ENCODE results near the gene FOXK2. TPM values are rescaled to one million over a fixed set of nuclear protein-coding genes. Genes with fewer than 3 reads are reported as not detected.

The FOXK2 gene
- 10 to 100 TPM; 59.4 to 67.2 TPM for total RNA-seq

- H3K9me3 Mint-ChIP-seq = no peaks in the 10 kb centered on the region
- no peaks in the 10 kb centered on the region for H3K27me3 Mint-ChIP-seq
- H3K27ac Mint-ChIP-seq = peak within 1 kb of the TSS; percentile 77
- H3K36me3 Mint-ChIP-seq = peaks cover 16% of the 10 kb centered on the region
- H3K4me1 Mint-ChIP-seq = peaks cover 18% of the 10 kb centered on the region
- peak; percentile 99 for DNase-seq
- H3K4me3 Mint-ChIP-seq = peak within 1 kb of the TSS; percentile 85
These were observed at the start of gene FOXK2 for GRCh38 chr17:82518826-82519810. TSS of gene FOXK2 (plus strand) at chr17:82519732. CDS start at chr17:82519889, 157 bp downstream.

GRCh38 chr17:82470065-82470464, 49.5 kb upstream of the FOXK2 start:
- H3K27ac Mint-ChIP-seq = no peak overlapping the region
- peaks cover 18% of the 10 kb centered on the region for H3K36me3 Mint-ChIP-seq
- no peaks in the 10 kb centered on the region for H3K27me3 Mint-ChIP-seq
- H3K9me3 Mint-ChIP-seq = no peaks in the 10 kb centered on the region
- H3K4me3 Mint-ChIP-seq = no peak overlapping the region
- DNase-seq = no peak
- H3K4me1 Mint-ChIP-seq = peaks cover under 1% of the 10 kb centered on the region

- Mint-ChIP-seq H3K4me1 (no peaks in the 10 kb centered on the region), H3K9me3 (no peaks in the 10 kb centered on the region), H3K27ac (no peak overlapping the region), H3K27me3 (no peaks in the 10 kb centered on the region), H3K36me3 (peaks cover 11% of the 10 kb centered on the region), H3K4me3 (no peak overlapping the region)
- no peak for DNase-seq
These were observed 45.1 kb upstream of the FOXK2 start for GRCh38 chr17:82474223-82475010.

- H3K4me1 Mint-ChIP-seq = no peaks in the 10 kb centered on the region
- no peaks in the 10 kb centered on the region for H3K27me3 Mint-ChIP-seq
- H3K36me3 Mint-ChIP-seq = peaks cover 8% of the 10 kb centered on the region
- H3K9me3 Mint-ChIP-seq = no peaks in the 10 kb centered on the region
- H3K4me3 Mint-ChIP-seq = no peak overlapping the region
- DNase-seq = no peak
- no peak overlapping the region for H3K27ac Mint-ChIP-seq
These were observed 44.1 kb upstream of the FOXK2 start for GRCh38 chr17:82475458-82475857.

GRCh38 chr17:82477934-82478333, 41.6 kb upstream of the FOXK2 start:
- DNase-seq = no peak
- H3K4me1 Mint-ChIP-seq = no peaks in the 10 kb centered on the region
- no peaks in the 10 kb centered on the region for H3K27me3 Mint-ChIP-seq
- H3K9me3 Mint-ChIP-seq = no peaks in the 10 kb centered on the region
- H3K4me3 Mint-ChIP-seq = no peak overlapping the region
- H3K36me3 Mint-ChIP-seq = peaks cover 2% of the 10 kb centered on the region
- no peak overlapping the region for H3K27ac Mint-ChIP-seq

GRCh38 chr17:82479602-82480001, 39.9 kb upstream of the FOXK2 start:
- DNase-seq = no peak
- no peaks in the 10 kb centered on the region for H3K4me1 Mint-ChIP-seq
- no peak overlapping the region for H3K27ac Mint-ChIP-seq
- H3K36me3 Mint-ChIP-seq = peaks cover 5% of the 10 kb centered on the region
- no peak overlapping the region for H3K4me3 Mint-ChIP-seq
- no peaks in the 10 kb centered on the region for H3K9me3 Mint-ChIP-seq
- no peaks in the 10 kb centered on the region for H3K27me3 Mint-ChIP-seq

- H3K9me3 Mint-ChIP-seq = no peaks in the 10 kb centered on the region
- H3K4me1 Mint-ChIP-seq = no peaks in the 10 kb centered on the region
- H3K36me3 Mint-ChIP-seq = peaks cover 5% of the 10 kb centered on the region
These were observed 39.2 kb upstream of the FOXK2 start for GRCh38 chr17:82480318-82480717.

GRCh38 chr17:82483204-82483660, 36.3 kb upstream of the FOXK2 start:
- Mint-ChIP-seq H3K9me3 (no peaks in the 10 kb centered on the region), H3K4me3 (no peak overlapping the region), H3K4me1 (peaks cover 3% of the 10 kb centered on the region), H3K36me3 (peaks cover 7% of the 10 kb centered on the region), H3K27ac (no peak overlapping the region), H3K27me3 (no peaks in the 10 kb centered on the region)
- DNase-seq = no peak

More at GRCh38 chr17:82480318-82480717, 39.2 kb upstream of the FOXK2 start:
- no peaks in the 10 kb centered on the region for H3K27me3 Mint-ChIP-seq
- H3K27ac Mint-ChIP-seq = no peak overlapping the region
- no peak overlapping the region for H3K4me3 Mint-ChIP-seq
- no peak for DNase-seq

GRCh38 chr17:82483836-82484235, 35.7 kb upstream of the FOXK2 start:
- H3K4me3 Mint-ChIP-seq = no peak overlapping the region
- H3K27me3 Mint-ChIP-seq = no peaks in the 10 kb centered on the region
- peaks cover 7% of the 10 kb centered on the region for H3K36me3 Mint-ChIP-seq
- H3K27ac Mint-ChIP-seq = no peak overlapping the region
- H3K4me1 Mint-ChIP-seq = peaks cover 3% of the 10 kb centered on the region
- DNase-seq = no peak
- no peaks in the 10 kb centered on the region for H3K9me3 Mint-ChIP-seq

GRCh38 chr17:82486231-82487094, 33.1 kb upstream of the FOXK2 start:
- no peak overlapping the region for H3K27ac Mint-ChIP-seq
- H3K27me3 Mint-ChIP-seq = no peaks in the 10 kb centered on the region
- peaks cover 5% of the 10 kb centered on the region for H3K36me3 Mint-ChIP-seq
- H3K4me1 Mint-ChIP-seq = peaks cover 3% of the 10 kb centered on the region
- DNase-seq = no peak
- no peaks in the 10 kb centered on the region for H3K9me3 Mint-ChIP-seq
- no peak overlapping the region for H3K4me3 Mint-ChIP-seq

GRCh38 chr17:82487910-82488309, 31.6 kb upstream of the FOXK2 start:
- Mint-ChIP-seq H3K4me1 (peaks cover 3% of the 10 kb centered on the region), H3K27me3 (no peaks in the 10 kb centered on the region), H3K36me3 (peaks cover 5% of the 10 kb centered on the region), H3K27ac (peak overlapping the region; percentile 48), H3K4me3 (no peak overlapping the region), H3K9me3 (no peaks in the 10 kb centered on the region)
- no peak for DNase-seq

GRCh38 chr17:82489117-82489516, 30.4 kb upstream of the FOXK2 start:
- Mint-ChIP-seq H3K36me3 (peaks cover 2% of the 10 kb centered on the region), H3K27me3 (peaks cover 1% of the 10 kb centered on the region), H3K27ac (no peak overlapping the region), H3K4me1 (peaks cover 7% of the 10 kb centered on the region), H3K4me3 (no peak overlapping the region), H3K9me3 (no peaks in the 10 kb centered on the region)
- DNase-seq = no peak

- no peaks in the 10 kb centered on the region for H3K9me3 Mint-ChIP-seq
- no peak for DNase-seq
- H3K27ac Mint-ChIP-seq = no peak overlapping the region
- H3K27me3 Mint-ChIP-seq = peaks cover 10% of the 10 kb centered on the region
- peaks cover 2% of the 10 kb centered on the region for H3K36me3 Mint-ChIP-seq
- H3K4me1 Mint-ChIP-seq = peaks cover 15% of the 10 kb centered on the region
- H3K4me3 Mint-ChIP-seq = no peak overlapping the region
These were observed 29.6 kb upstream of the FOXK2 start for GRCh38 chr17:82489851-82490511.
